SK-N-DZ (cell line): ENCODE results near the gene SPRED2.
A peak's percentile ranks its signal among the peaks of the same experiment; 100 is the strongest.

Experiments used
- DNase-seq: peaks from one replicate; pipeline ENCODE4 v3.0.0-alpha.2; 2015; ENCODE audit warnings: low spot score

Gene SPRED2

GRCh38 chr2:65442420-65443020 lies 10.1 kb upstream of the SPRED2 start:
- no peak for DNase-seq

GRCh38 chr2:65438137-65438899 lies 5.9 kb upstream of the SPRED2 start:
- no peak for DNase-seq

- peak; percentile 44 for DNase-seq
Measured at GRCh38 chr2:65437392-65438135, 5.2 kb upstream of the SPRED2 start.

- DNase-seq: no peak
Measured at GRCh38 chr2:65436824-65437221, 4.4 kb upstream of the SPRED2 start.

GRCh38 chr2:65436169-65436823 lies 3.9 kb upstream of the SPRED2 start:
- DNase-seq: peak; percentile 49

GRCh38 chr2:65435625-65436168 lies 3.3 kb upstream of the SPRED2 start:
- peak; percentile 73 for DNase-seq

GRCh38 chr2:65434592-65435241 lies 2.3 kb upstream of the SPRED2 start:
- no peak for DNase-seq

- peak; percentile 78 for DNase-seq
Measured at GRCh38 chr2:65431421-65432226, 775 bp downstream of the SPRED2 start.

- peak; percentile 89 for DNase-seq
Measured at GRCh38 chr2:65430603-65431420, 1.6 kb downstream of the SPRED2 start.

- no peak for DNase-seq
Measured at GRCh38 chr2:65429786-65430602, 2.4 kb downstream of the SPRED2 start.

- no peak for DNase-seq
Measured at GRCh38 chr2:65427532-65427931, 4.9 kb downstream of the SPRED2 start.

GRCh38 chr2:65425276-65425675 lies 7.1 kb downstream of the SPRED2 start:
- DNase-seq: no peak

GRCh38 chr2:65424391-65424790 lies 8.0 kb downstream of the SPRED2 start:
- no peak for DNase-seq

- no peak for DNase-seq
Measured at GRCh38 chr2:65421432-65421748, 11.0 kb downstream of the SPRED2 start.

- no peak for DNase-seq
Measured at GRCh38 chr2:65420712-65421431, 11.5 kb downstream of the SPRED2 start.

- DNase-seq: no peak
Measured at GRCh38 chr2:65417509-65418085, 14.8 kb downstream of the SPRED2 start.

- no peak for DNase-seq
Measured at GRCh38 chr2:65416945-65417344, 15.5 kb downstream of the SPRED2 start.

GRCh38 chr2:65416321-65416720 lies 16.1 kb downstream of the SPRED2 start:
- DNase-seq: no peak
